Activated naive CD4-positive, alpha-beta T cell treated with anti-CD3 and anti-CD28 coated beads, Interleukin-2, amount 10 ng/mL, durations not matched to agents 7 days and 5 days (primary cell): Measurements from ENCODE around the gene FGD5.

Experiments used
- CTCF ChIA-PET: fragments of 350-600 bp; sonication (Branson Sonifier 250); formaldehyde crosslinking; loops from one replicate; lab custom pipeline; 2021; ENCODE audit warnings: antibody characterized with exemption; lab: Charles Lee
- DNase-seq: peaks from one replicate; pipeline ENCODE4 v3.0.0-alpha.2; 2020
- H3K27ac Mint-ChIP-seq: one replicate; pipeline ENCODE4 v1.8.0; 2021; ENCODE audit warnings: mild to moderate bottlenecking, moderate library complexity, mixed read lengths
- H3K27me3 Mint-ChIP-seq: one replicate; pipeline ENCODE4 v1.8.0; 2021; ENCODE audit warnings: mild to moderate bottlenecking, mixed read lengths
- H3K36me3 Mint-ChIP-seq: one replicate; pipeline ENCODE4 v1.8.0; 2021; ENCODE audit warnings: mixed read lengths
- H3K4me1 Mint-ChIP-seq: one replicate; pipeline ENCODE4 v1.8.0; 2021; ENCODE audit warnings: mixed read lengths
- H3K4me3 Mint-ChIP-seq: one replicate; pipeline ENCODE4 v1.8.0; 2021; ENCODE audit warnings: mild to moderate bottlenecking, moderate library complexity, mixed read lengths
- H3K9me3 Mint-ChIP-seq: one replicate; pipeline ENCODE4 v1.8.0; 2021; ENCODE audit warnings: mixed read lengths

The FGD5 gene

DNA sequence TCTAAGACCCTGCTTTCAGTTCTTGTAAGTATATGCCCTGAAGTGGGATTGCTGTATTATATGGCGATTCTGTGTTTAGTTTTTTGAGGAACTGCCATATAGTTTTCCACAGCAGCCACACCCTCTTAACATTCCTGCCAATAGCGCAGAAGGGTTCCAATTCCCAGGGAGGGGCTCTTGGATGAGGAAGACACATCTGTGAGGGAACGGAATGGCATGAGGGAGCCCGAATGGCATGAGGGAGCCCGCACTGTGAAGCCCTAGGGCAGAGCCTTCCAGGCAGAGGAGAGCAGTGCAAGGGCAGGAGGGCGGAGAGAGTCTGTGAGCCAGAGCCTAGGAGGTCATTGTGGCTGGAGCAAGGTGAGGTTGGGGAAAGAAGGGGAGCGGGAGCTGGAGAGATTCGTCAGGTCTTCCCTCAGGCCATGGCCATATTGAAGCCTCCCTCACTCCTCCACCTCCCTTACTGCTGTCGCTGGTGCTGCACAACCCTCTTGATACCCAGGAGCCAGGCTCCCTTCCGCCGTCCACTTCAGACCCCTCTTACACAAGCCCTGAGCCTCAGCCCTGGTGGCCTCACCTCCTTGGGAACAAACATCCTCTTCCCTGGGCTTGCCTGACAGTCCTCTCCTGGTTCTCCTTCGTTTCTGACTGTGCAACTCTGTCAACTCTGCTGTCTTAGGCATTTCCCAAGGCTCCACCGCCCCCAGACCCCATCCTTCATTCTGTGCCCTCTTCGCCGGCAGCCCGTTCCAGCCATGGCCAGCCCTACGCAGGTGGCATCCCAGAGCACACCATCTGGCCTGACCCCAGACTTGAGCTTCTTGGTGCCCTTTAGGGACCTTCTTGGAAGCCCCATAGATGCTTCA is 51.4 kb downstream of the FGD5 start:
- CTCF ChIA-PET, result no interaction called here
- DNase-seq, result no peak
- H3K4me1 Mint-ChIP-seq, result peaks cover 4% of the 10 kb centered on the region
- no peak overlapping the region for H3K4me3 Mint-ChIP-seq
- H3K27ac Mint-ChIP-seq, result no peak overlapping the region
- peaks cover 58% of the 10 kb centered on the region for H3K27me3 Mint-ChIP-seq
- H3K36me3 Mint-ChIP-seq, result no peaks in the 10 kb centered on the region
- no peaks in the 10 kb centered on the region for H3K9me3 Mint-ChIP-seq

DNA sequence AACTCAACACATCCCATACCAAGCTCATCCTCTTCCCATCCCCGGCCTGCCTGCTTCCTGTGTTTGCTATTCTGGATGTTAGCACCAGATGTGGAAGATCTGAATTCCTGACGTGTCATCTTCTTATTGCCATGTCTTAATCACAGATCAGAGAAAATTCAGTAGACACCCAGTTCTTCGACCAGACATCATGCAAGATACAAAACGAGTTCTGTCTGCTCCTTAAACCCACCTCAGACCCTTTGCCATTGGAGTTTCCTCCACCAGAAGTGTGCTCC is 52.0 kb downstream of the FGD5 start:
- Mint-ChIP-seq H3K27me3 (peaks cover 59% of the 10 kb centered on the region), H3K36me3 (no peaks in the 10 kb centered on the region), H3K4me3 (no peak overlapping the region), H3K4me1 (peaks cover 9% of the 10 kb centered on the region), H3K27ac (no peak overlapping the region), H3K9me3 (no peaks in the 10 kb centered on the region)
- CTCF ChIA-PET, result no interaction called here
- DNase-seq, result no peak

DNA sequence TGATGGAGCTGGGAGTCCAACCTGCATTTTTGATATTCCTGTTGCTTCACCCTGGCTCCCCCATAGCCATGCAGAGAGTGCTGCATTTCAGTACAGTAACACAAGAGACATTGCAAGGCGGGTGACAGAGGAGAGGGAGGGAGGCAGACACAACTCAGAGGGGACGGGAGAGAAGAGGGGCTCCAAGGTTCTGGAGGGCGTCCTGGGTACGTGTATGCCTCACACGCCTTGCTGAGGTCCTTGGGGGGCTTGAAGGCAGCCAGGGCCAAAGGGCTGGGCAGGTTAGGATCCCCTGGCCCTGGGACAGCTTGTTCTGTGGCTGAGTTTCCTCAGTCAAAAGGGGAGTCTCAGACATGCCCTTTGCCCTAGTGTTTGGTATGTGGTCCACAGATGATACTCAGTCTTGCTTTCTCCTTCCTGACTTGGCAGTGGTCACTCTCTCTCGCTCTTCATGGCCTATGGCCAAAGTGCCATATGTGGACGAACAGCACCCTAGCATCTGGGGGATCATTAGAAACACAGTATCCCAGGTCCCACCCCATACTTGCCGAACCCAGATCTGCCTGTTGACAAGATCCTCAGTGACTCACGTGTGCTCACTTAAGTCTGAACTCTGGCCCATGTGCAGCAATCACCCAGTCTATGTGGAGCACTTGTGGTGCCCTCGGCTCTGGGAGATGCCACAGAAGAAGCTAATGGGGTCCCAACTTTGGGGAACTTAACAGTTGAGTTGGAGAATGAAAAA is 52.9 kb downstream of the FGD5 start:
- Mint-ChIP-seq H3K9me3 (no peaks in the 10 kb centered on the region), H3K36me3 (no peaks in the 10 kb centered on the region), H3K27me3 (peaks cover 52% of the 10 kb centered on the region), H3K4me1 (peaks cover 11% of the 10 kb centered on the region), H3K4me3 (no peak overlapping the region), H3K27ac (no peak overlapping the region)
- CTCF ChIA-PET, result no interaction called here
- no peak for DNase-seq

DNA sequence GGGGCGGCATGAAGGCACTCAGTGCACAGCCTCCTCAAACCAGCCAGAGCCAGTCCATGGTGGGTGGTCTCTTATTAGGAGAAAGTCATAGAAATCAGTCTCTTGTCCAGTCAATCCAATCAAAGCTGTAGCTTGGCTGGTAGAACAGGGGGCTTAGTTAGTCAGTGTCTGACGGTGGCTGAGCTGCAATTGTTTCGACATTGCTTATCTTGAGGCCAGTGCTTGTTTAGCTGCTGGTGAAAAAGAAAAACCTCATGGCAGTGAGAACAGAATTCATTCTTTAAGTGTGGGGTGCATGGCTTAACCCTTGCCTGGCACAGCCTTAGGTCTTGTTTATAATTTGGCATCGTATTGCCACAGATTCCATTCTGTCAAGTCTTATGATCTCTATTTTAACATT is 53.9 kb downstream of the FGD5 start:
- Mint-ChIP-seq H3K36me3 (no peaks in the 10 kb centered on the region), H3K9me3 (no peaks in the 10 kb centered on the region), H3K4me1 (peaks cover 15% of the 10 kb centered on the region), H3K27ac (no peak overlapping the region), H3K27me3 (peaks cover 48% of the 10 kb centered on the region), H3K4me3 (no peak overlapping the region)
- no peak for DNase-seq
- CTCF ChIA-PET, result interaction anchor here (1.6 kb wide), 1 partner anchor 23 kb away, joined by 5 read pairs; no protein-coding TSS in a partner anchor

DNA sequence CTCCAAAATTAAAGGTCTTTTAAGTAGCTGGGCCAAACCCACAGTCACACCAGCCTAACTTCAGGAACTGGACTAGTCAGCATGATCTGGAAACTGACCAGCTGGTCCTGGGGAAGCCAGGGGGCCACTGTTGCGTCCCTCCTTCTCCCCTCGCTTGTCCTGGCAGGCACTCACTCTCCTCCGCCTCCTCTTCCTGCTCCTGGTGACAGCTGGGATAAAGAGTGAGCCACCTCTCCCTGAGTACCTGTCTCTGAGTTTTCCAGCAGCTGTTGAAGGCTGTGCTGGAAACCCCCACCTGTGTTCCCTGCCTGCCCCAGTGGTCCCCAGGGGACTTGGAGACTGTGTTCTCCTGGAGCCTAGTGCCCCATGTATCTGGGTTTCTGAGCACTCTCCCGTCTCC is 56.0 kb downstream of the FGD5 start:
- CTCF ChIA-PET, result interaction anchor here (0.7 to 1.8 kb wide), 2 partner anchors 47 to 84 kb away, joined by 3 to 4 read pairs; no protein-coding TSS in a partner anchor

DNA sequence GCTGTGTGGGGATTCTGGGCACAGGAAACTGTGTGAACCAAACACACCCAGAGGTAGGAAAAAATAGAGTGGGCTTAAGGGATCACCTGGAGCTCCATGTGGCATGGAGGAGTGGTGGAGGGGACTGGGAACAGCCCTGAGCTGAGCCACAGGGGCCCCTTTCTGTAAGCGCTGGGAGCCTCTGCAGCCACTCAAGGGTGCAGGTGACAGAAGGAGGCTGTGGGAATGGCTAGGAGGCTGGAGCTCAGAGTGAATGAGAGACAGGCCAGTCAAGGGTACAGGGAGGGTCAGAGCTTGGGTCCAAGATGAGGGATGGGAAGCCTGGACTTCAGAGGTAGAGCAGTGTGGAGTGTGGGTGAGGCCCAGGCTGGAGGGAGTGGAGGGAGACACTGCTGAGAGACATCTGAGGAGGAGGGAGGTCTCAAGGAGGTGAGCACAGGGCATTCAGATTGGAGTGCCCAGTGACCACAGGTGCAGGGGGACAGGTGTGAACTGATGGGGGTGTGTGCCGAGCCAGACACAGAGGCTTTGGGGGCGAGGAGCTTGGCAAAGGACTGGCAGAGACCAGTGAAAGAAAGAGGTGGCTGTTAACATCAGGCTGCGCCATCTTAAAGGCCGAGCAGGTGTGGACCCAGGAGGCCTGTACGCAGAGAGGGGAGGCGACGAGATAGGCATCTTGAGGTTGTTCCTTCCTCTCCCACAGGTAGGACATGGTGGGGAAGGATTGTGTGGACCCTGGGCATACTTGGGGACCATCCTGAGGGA is 56.8 kb downstream of the FGD5 start:
- H3K4me3 Mint-ChIP-seq, result no peak overlapping the region
- CTCF ChIA-PET, result interaction anchor here (0.7 to 1.8 kb wide), 2 partner anchors 46 to 85 kb away, joined by 3 to 4 read pairs; no protein-coding TSS in a partner anchor

More for the DNA sequence above, 56.0 kb downstream of the FGD5 start:
- Mint-ChIP-seq H3K4me1 (peaks cover 36% of the 10 kb centered on the region), H3K4me3 (no peak overlapping the region), H3K9me3 (no peaks in the 10 kb centered on the region), H3K27ac (no peak overlapping the region), H3K27me3 (peaks cover 35% of the 10 kb centered on the region), H3K36me3 (no peaks in the 10 kb centered on the region)
- DNase-seq, result no peak

DNA sequence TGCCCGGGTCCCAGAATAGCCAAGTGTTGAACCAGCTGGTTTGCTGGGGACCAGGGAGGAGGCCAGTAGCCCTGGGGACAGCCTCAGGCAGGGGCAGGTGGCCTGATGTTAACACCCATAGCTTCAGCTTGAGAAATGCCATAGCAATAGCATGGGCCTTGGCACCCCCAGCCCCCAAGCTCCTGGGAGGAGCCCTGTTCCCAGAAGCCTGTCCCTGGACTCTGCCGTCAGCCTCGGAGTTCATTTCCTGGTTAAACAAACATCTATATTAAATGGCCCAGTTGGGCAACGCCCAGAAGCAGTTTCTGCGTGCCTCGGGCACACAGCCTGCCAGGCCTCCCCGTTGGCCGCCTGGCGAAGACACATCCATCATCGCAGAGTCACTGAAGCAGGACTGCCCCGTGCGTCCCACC is 58.2 kb downstream of the FGD5 start:
- Mint-ChIP-seq H3K27me3 (peaks cover 15% of the 10 kb centered on the region), H3K27ac (no peak overlapping the region), H3K9me3 (no peaks in the 10 kb centered on the region), H3K36me3 (no peaks in the 10 kb centered on the region), H3K4me3 (no peak overlapping the region), H3K4me1 (peaks cover 54% of the 10 kb centered on the region)
- DNase-seq, result no peak
- CTCF ChIA-PET, result no interaction called here

More for the DNA sequence above, 56.8 kb downstream of the FGD5 start:
- no peaks in the 10 kb centered on the region for H3K9me3 Mint-ChIP-seq
- H3K27me3 Mint-ChIP-seq, result peaks cover 27% of the 10 kb centered on the region
- H3K27ac Mint-ChIP-seq, result no peak overlapping the region
- H3K4me1 Mint-ChIP-seq, result peaks cover 40% of the 10 kb centered on the region
- no peaks in the 10 kb centered on the region for H3K36me3 Mint-ChIP-seq
- no peak for DNase-seq

DNA sequence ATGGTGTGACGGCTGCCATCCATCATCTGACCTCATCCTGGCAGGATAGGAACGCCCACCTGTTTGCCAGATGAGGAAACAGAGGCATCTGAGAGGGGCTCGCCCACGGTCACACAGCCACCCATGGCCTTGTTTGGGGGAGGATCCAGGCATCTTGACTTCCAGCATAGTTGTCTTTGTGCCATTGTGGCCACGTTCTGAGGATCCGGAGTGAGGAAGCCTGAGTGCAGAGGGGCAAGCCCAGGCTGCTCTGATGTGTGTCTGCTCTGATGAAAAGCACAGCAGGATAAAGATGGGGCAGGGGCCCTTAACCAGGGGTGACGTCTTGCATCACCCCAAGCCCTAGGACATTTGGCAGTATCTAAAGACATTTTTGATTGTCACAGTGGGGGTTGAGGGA is 58.7 kb downstream of the FGD5 start:
- CTCF ChIA-PET, result no interaction called here
- Mint-ChIP-seq H3K36me3 (peaks cover 1% of the 10 kb centered on the region), H3K27me3 (peaks cover 15% of the 10 kb centered on the region), H3K27ac (no peak overlapping the region), H3K9me3 (no peaks in the 10 kb centered on the region), H3K4me3 (no peak overlapping the region), H3K4me1 (peaks cover 59% of the 10 kb centered on the region)
- no peak for DNase-seq

DNA sequence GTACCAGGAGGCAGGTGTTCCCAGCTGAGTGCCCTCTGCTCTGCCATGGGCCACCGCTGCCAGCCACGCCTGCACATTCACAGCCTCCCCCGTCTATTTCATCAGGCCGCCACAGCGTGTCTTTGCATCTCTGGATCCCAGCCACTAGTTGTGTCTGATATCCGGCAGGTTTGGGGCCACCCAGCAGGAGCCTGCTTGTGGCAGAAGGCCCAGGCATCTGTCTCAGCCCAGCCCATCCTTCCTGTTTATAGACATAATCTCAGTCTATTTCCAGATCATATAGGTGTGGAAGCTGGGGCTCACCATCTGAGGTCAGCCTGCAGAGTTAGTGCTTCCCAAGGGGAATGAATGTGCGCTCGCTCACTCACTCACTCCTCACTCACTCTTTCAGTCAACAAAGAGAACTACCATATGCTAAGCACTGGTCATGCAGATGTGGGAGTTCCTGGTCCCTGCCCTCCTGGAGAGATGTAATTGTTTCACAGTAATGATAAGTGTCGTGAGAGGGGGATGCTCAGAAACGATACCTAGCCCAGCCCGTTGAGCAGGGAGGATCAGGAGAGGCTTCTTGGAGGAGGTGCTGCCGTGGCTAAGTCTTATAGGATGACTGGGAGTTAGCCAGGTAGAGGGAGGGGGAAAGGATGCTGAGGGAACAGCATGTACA is 60.6 kb downstream of the FGD5 start:
- H3K27me3 Mint-ChIP-seq, result peaks cover 15% of the 10 kb centered on the region
- H3K4me1 Mint-ChIP-seq, result peaks cover 78% of the 10 kb centered on the region
- H3K4me3 Mint-ChIP-seq, result peak overlapping the region; percentile 43
- peaks cover 5% of the 10 kb centered on the region for H3K36me3 Mint-ChIP-seq
- CTCF ChIA-PET, result no interaction called here
- H3K9me3 Mint-ChIP-seq, result no peaks in the 10 kb centered on the region
- peak; percentile 73 for DNase-seq
- peak overlapping the region; percentile 84 for H3K27ac Mint-ChIP-seq

DNA sequence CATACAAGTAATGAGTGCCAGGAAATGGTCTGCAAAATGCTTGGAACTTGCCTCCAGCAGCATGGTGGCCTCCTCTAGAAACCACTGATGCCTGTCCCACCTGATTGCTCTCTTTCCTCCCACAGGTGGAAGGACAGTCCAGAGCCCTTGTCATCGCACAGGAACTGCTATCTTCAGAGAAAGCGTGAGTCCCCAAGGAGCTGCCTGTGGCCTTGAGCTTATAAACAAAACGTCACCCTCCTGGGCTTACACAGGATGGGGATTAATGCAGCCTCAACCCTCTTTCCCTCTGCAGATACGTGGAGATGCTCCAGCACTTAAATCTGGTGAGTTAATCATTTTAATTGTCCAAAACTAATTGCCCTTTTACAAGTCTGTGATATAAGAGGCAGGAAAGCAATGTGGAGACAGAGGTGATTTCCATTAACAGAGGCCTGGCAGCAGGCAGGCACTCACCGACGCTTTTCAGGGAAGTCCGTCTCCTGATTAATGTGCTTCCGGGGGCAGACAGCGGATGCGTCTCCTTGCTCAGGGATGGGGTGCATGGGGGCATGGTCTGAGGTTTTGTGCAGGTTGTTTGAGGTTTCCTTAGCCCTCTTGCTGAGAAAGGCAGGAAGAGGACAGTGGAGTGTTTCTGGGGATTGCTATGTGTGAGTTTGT is 61.8 kb downstream of the FGD5 start:
- Mint-ChIP-seq H3K4me1 (peaks cover 82% of the 10 kb centered on the region), H3K9me3 (no peaks in the 10 kb centered on the region), H3K27ac (peak overlapping the region; percentile 90), H3K27me3 (peaks cover 2% of the 10 kb centered on the region), H3K4me3 (peak overlapping the region; percentile 38), H3K36me3 (peaks cover 6% of the 10 kb centered on the region)
- peak; percentile 42 for DNase-seq
- CTCF ChIA-PET, result interaction anchor here (1.2 kb wide), 1 partner anchor 36 kb away, joined by 3 read pairs; no protein-coding TSS in a partner anchor

DNA sequence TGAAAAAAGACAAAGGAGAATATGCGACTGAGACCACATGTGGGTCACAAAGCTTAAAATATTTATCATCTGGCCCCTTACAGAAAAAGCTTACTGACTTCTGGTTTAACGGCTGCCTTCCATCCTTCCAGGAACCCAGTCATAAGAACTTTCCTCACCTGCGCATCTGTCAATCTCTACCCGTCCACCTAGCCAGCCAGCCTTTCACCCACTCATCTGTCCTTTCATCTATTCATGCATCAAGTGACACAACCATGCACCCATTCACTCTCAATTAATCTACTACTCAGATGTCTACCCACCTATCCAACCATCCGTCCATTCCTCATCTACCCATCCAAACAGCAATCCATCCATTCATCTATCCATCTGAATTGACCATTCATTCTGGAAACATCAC is 64.5 kb downstream of the FGD5 start:
- Mint-ChIP-seq H3K36me3 (peaks cover 6% of the 10 kb centered on the region), H3K4me3 (no peak overlapping the region), H3K27ac (peak overlapping the region; percentile 40), H3K9me3 (no peaks in the 10 kb centered on the region), H3K4me1 (peaks cover 90% of the 10 kb centered on the region), H3K27me3 (no peaks in the 10 kb centered on the region)
- CTCF ChIA-PET, result no interaction called here
- no peak for DNase-seq

DNA sequence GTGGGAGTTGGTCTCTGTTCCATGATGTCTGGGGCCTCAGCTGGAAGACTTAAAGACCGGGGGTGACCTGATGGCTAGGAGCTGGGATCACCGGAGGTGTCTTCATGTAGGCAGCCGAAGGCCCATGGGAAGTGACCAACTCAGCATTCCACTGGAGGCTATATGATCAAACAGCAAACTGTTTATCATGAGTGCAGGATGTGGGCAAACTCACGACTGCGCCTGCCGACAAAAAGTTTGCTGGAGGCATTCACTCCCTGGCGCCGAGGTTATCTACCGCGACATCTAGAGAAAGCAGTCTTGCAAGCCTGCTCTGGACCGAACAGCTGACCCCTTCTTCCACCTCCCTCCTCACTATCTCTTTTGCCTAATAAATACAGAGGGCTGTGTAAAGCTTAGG is 65.9 kb downstream of the FGD5 start:
- H3K27ac Mint-ChIP-seq, result peak overlapping the region; percentile 88
- CTCF ChIA-PET, result no interaction called here
- H3K36me3 Mint-ChIP-seq, result peaks cover 6% of the 10 kb centered on the region
- peaks cover 7% of the 10 kb centered on the region for H3K27me3 Mint-ChIP-seq
- H3K9me3 Mint-ChIP-seq, result no peaks in the 10 kb centered on the region
- DNase-seq, result peak; percentile 76
- peak overlapping the region; percentile 53 for H3K4me3 Mint-ChIP-seq
- peaks cover 76% of the 10 kb centered on the region for H3K4me1 Mint-ChIP-seq

DNA sequence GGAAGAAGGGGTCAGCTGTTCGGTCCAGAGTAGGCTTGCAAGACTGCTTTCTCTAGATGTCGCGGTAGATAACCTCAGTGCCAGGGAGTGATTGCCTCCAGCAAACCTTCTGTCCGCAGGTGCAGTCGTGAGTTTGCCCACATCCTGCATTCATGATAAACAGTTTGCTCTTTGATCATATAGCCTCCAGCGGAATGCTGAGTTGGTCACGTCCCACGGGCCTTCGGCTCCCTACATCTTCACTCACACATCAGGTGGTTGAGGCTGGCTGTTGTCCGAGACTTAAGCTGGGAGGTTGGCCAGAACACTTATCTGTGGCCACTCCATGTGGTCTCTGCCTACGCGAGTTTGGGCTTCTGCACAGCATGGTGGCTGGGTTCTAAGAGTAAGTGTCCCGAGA is 66.5 kb downstream of the FGD5 start:
- H3K4me1 Mint-ChIP-seq, result peaks cover 74% of the 10 kb centered on the region
- peaks cover 13% of the 10 kb centered on the region for H3K27me3 Mint-ChIP-seq
- H3K36me3 Mint-ChIP-seq, result peaks cover 6% of the 10 kb centered on the region
- peak overlapping the region; percentile 53 for H3K4me3 Mint-ChIP-seq
- peak; percentile 75 for DNase-seq
- CTCF ChIA-PET, result no interaction called here
- peak overlapping the region; percentile 88 for H3K27ac Mint-ChIP-seq
- no peaks in the 10 kb centered on the region for H3K9me3 Mint-ChIP-seq
